HG03520 (cell line): ENCODE results near the gene AGR2.
A peak's percentile ranks its signal among the peaks of the same experiment; 100 is the strongest.
"Not testable (repeated sequence)": the region's sequence is repeated elsewhere in the genome, so short reads cannot be mapped to it uniquely, and the experiment has no call there.

ENCODE experiments used
- ATAC-seq: cut with Tn5 transposase; IDR thresholded peaks from one replicate; pipeline ENCODE4 v1.9.1; 2021; ENCODE audit warnings: mild to moderate bottlenecking, moderate library complexity; ENCODE audit not compliant: unreplicated experiment

The AGR2 gene

GRCh38 chr7:16774986-16775385 lies 29.8 kb downstream of the AGR2 start:
- no peak for ATAC-seq

DNA sequence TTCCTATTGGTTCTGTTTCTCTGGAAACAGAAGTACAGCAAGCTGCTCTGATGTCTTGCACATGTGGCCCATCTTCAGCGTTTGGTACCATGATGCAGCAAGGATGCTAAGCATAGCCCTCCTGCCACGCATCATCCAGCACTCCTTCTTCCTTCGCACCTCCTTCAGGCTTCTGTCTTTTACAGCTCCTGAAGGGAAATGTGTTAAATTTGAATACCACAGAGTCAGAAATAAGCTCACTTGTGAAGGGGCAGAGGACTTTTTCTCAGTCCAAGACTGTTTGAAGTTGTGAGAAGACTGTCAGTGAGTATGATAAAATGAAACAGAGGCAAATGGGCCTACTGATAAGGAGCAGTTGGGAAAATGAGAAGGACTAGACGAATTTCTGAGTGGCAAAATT lies 30.5 kb downstream of the AGR2 start:
- ATAC-seq = no peak

GRCh38 chr7:16773884-16774283 lies 30.9 kb downstream of the AGR2 start:
- ATAC-seq = no peak

GRCh38 chr7:16773326-16773725 lies 31.5 kb downstream of the AGR2 start:
- no peak for ATAC-seq

- no peak for ATAC-seq
These were observed 34.0 kb downstream of the AGR2 start for GRCh38 chr7:16770657-16771329.

GRCh38 chr7:16769994-16770393 lies 34.8 kb downstream of the AGR2 start:
- not testable (repeated sequence) for ATAC-seq

- no peak for ATAC-seq
These were observed 39.4 kb downstream of the AGR2 start for GRCh38 chr7:16765436-16765859.

DNA sequence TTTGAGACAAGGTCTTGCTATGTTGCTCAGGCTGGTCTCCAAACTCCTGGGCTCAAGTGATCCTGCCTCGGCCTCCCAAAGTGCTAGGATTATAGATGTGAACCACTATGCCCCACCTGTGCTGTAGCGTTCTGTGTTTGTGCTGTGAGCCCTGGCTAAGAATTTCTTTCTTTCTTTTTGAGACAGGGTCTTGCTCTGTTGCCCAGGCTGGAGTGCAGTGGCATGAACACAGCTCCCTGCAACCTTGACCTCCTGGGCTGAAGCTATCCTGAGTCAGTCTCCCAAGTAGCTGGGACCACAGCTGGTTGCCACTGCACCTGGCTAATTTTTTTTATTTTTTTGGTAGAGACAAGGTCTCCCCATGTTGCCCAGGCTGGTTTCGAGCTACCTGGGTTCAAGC lies 39.9 kb downstream of the AGR2 start:
- no peak for ATAC-seq

DNA sequence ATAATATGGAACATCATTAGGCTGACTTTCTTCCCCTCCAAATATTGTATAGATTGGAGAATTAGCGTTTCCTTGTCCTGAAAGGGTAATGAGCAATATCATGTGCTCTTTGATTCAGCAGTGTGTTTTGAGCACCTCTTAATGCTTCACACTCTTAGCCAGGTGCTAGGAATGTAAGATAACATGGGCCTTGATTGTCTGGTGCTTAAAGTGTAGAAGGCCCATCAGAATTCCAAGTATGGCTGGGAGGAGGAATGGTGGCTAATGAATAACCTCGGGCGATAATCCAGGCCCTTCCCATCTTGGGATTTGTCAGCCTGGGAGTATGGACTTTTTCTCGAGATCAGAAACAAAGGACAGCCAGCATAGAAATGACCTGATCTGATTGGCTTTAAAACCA lies 42.6 kb downstream of the AGR2 start:
- ATAC-seq = no peak

DNA sequence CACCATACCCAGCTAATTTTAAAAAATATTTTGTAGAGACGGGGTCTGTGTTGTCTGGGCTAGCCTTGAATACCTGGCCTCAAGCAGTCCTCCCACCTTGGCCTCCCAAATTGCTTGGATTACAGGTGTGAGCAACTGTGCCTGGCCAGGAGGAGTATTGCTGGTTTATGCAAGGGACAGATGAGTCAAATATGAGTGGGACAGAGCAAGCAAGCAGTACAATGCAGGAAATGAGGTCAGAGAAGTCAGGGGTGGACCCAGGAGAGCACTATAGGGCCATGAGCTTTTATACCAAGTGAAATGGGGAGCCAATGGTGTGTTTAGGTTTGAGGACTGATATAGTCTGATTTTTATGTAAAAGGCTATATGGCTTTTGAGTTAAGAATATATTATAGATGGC lies 45.0 kb downstream of the AGR2 start:
- ATAC-seq = no peak

GRCh38 chr7:16758631-16759611 lies 45.9 kb downstream of the AGR2 start:
- no peak for ATAC-seq

- ATAC-seq = no peak
These were observed 46.8 kb downstream of the AGR2 start for GRCh38 chr7:16758036-16758435.

GRCh38 chr7:16755397-16755796 lies 49.4 kb downstream of the AGR2 start:
- ATAC-seq = no peak

DNA sequence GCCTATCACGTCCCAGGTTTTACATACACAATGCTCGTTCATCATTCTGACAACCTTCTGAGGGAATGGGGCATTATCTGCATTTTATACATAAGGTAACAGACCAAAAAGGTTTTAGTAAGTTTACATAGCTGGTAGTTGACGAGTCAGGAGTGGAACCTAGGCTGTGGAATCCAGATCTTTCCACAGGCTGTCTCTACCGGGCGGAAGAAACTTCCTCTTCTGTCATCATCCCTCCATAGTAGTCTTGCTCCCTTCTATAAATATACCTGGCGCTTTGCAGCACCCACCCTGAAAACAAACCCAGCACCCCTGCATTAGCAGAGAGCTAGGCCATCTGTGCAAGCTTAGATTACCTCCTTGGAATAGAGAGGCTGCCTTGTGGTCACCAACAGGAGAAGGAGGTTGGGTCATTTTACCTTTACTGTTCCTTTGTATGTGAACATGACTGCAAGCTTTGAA lies 49.9 kb downstream of the AGR2 start:
- ATAC-seq = no peak

GRCh38 chr7:16753932-16754855 lies 50.6 kb downstream of the AGR2 start:
- peak; percentile 13 for ATAC-seq

DNA sequence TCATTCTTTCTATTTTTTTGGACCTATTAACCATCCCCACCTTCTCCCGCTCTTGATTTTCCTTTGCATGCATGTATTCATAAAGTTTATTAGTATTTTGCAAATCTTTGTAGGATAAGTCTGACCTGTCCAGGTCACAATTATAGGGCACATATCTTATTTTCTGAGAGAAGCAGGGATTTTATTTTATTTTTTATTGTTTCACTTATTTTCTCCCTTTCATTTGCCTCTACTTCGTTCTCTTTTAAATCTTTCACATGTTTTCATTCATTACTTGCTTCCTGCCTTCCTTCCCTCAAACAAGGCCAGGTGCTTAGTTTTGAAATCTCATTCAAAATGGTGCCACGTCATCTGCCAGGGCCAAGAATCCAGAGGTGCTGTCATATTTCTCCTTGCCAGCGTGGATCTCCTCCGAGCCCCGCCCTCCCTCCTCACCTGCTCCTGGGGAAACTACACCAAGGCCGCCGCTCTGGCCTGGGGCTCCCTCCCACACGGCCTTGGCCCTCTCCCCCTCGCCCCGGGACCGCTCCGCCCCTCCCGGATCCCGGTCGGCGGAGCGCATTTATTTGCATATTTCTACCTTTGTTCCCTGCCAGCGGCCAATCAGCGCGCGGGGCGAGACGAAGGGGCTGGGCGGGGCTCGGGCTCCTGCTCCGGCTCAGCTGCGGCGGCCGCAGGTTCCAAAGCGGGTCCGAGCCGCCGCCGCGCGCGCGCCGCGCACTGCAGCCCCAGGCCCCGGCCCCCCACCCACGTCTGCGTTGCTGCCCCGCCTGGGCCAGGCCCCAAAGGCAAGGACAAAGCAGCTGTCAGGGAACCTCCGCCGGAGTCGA lies 51.5 kb downstream of the AGR2 start, which contains the start of gene TSPAN13:
Gene TSPAN13 (plus strand): TSS at position 654 of the 830 bp plus-strand sequence. CDS start 213 bp downstream, outside the sequence.
- ATAC-seq = peak; percentile 70

DNA sequence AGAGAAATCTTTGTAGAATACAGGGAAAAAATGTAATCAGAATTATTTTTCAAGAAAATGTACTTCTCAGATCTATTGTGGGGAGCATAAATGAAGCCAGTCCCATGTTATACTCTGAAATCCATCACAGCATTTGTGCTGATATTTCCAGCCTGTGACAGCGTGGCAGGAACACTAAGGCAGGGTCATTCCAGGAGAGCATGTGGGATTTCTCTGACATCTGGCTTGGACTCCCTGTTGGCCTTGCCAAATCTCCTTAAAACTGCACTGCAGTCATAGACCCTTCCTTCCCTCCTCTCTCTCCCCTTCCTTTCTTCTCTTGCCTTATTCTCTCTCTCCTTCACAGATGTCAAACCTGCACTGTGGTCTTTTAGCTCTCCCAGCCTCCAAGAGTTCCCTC lies 57.7 kb downstream of the AGR2 start:
- ATAC-seq = no peak

- ATAC-seq = no peak
These were observed 59.2 kb downstream of the AGR2 start for GRCh38 chr7:16745645-16746044.

DNA sequence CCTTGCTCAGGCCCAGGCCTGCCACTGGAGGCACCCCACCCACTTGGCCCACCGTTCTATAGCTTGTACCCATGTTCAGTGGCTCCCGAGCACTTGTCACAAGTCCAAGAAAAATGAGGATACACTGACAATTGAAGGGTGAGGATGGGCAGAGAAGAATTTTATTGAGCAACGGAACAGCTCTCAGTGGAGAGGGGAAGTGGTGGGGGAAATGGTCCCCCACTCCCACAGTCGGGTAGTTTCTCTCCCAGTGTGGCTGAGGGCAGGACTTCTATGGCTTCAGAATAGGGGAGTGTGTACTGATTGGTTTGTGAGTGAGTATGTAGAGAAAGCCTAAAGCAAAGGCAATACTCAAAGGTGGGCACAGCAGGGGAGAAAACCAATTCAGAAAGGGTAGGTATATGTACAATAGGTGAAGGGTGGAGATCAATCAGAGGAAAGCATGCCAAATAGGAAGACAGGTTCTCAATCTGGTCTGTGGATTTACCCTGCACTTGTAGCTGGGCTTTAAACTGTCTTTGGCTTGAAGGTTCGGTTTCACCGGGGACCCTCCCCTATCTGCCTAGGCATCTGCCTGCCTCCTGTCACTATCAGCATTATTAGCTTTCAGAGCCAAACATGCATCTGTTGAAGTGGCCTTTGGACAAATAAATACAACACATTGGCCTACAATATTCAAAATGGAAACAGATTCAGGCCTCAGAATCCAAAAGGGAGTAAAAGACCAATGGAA lies 60.1 kb downstream of the AGR2 start:
- ATAC-seq = no peak
